GM23338 (cell line): ENCODE results near the gene MTA1. TPM values are rescaled to one million over a fixed set of nuclear protein-coding genes. Genes with fewer than 3 reads are reported as not detected.
A peak's percentile ranks its signal among the peaks of the same experiment; 100 is the strongest.

Experiments used
- ATAC-seq: fragments of 200-7000 bp; cut with Tn5 transposase; 3 replicates; pipeline ENCODE4 v1.9.1; 2020
- DNase-seq: peaks from one replicate; pipeline ENCODE4 v3.0.0-alpha.2; 2015; ENCODE audit warnings: low spot score
- H2AFZ ChIP-seq: fragments of 200-600 bp; sonication (generic); 2 replicates; pipeline ENCODE4 v1.8.0; 2016; ENCODE audit warnings: antibody characterized with exemption, mild to moderate bottlenecking, moderate library complexity
- H3F3A ChIP-seq: fragments of 200-600 bp; sonication (generic); replicated peaks from 2 replicates; pipeline ENCODE4 v1.8.0; 2017; ENCODE audit warnings: antibody characterized with exemption, mixed run types, low read depth
- H3K27ac ChIP-seq: fragments of 200-600 bp; sonication (generic); 2 replicates; pipeline ENCODE4 v1.6.1; 2016; ENCODE audit warnings: low read depth
- H3K27me3 ChIP-seq: fragments of 200-600 bp; sonication (generic); 2 replicates; pipeline ENCODE4 v1.8.0; 2016; ENCODE audit warnings: mild to moderate bottlenecking, mixed run types, moderate library complexity; ENCODE audit not compliant: insufficient read depth
- H3K36me3 ChIP-seq: fragments of 200-600 bp; sonication (generic); 2 replicates; pipeline ENCODE4 v1.8.0; 2016; ENCODE audit warnings: mild to moderate bottlenecking; ENCODE audit not compliant: insufficient read depth
- H3K4me1 ChIP-seq: fragments of 200-600 bp; sonication (generic); 2 replicates; pipeline ENCODE4 v1.8.0; 2016; ENCODE audit warnings: mild to moderate bottlenecking, moderate library complexity; ENCODE audit not compliant: insufficient read depth
- H3K4me2 ChIP-seq: fragments of 200-600 bp; sonication (generic); 2 replicates; pipeline ENCODE4 v1.7.1; 2017; ENCODE audit warnings: mixed run types
- H3K4me3 ChIP-seq: fragments of 200-600 bp; sonication (generic); 2 replicates; pipeline ENCODE4 v1.6.1; 2016; ENCODE audit warnings: mixed run types
- H3K79me2 ChIP-seq: fragments of 200-600 bp; sonication (generic); replicated peaks from 2 replicates; pipeline ENCODE4 v1.8.0; 2017; ENCODE audit warnings: mild to moderate bottlenecking; ENCODE audit not compliant: insufficient read depth
- H3K9me2 ChIP-seq: fragments of 200-600 bp; sonication (generic); 2 replicates; pipeline ENCODE4 v1.8.0; 2017; ENCODE audit not compliant: insufficient read depth
- H4K20me1 ChIP-seq: fragments of 200-600 bp; sonication (generic); replicated peaks from 2 replicates; pipeline ENCODE4 v1.8.0; 2017; ENCODE audit warnings: mild to moderate bottlenecking; ENCODE audit not compliant: insufficient read depth
- H3K27ac Mint-ChIP-seq: 2 replicates; pipeline ENCODE4 v1.8.0; 2020; ENCODE audit warnings: inconsistent platforms, mild to moderate bottlenecking, moderate library complexity, mixed read lengths
- H3K27me3 Mint-ChIP-seq: 3 replicates; pipeline ENCODE4 v1.8.0; 2022; ENCODE audit warnings: low read depth, mild to moderate bottlenecking, moderate library complexity, mixed read lengths, inconsistent platforms; ENCODE audit not compliant: insufficient read depth, poor library complexity
- H3K36me3 Mint-ChIP-seq: 3 replicates; pipeline ENCODE4 v1.8.0; 2021; ENCODE audit warnings: low read depth, mild to moderate bottlenecking, inconsistent platforms, moderate library complexity, mixed read lengths
- H3K4me1 Mint-ChIP-seq: 3 replicates; pipeline ENCODE4 v1.8.0; 2020; ENCODE audit warnings: mild to moderate bottlenecking, inconsistent platforms, mixed read lengths
- H3K4me3 Mint-ChIP-seq: 3 replicates; pipeline ENCODE4 v1.8.0; 2021; ENCODE audit warnings: moderate library complexity, mild to moderate bottlenecking, inconsistent platforms, mixed read lengths
- H3K9me3 Mint-ChIP-seq: 3 replicates; pipeline ENCODE4 v1.8.0; 2020; ENCODE audit warnings: moderate library complexity, mild to moderate bottlenecking, inconsistent platforms, mixed read lengths
- CREB1 ChIP-seq: fragments of 250-450 bp; sonication (Bioruptor Pico); IDR thresholded peaks from 2 replicates; pipeline ENCODE4 v1.5.0; 2020; ENCODE audit warnings: low read depth, mild to moderate bottlenecking, moderate library complexity
- CTCF ChIP-seq, 2 experiments: fragments of 200-600 bp in 1 of 2; sonication (generic) in 1 of 2; conservative IDR thresholded peaks; 2 replicates each; pipeline versions ENCODE4 v1.5.1 to v1.6.1; 2016 to 2017; ENCODE audit warnings: antibody characterized with exemption in 2 of 2, low read depth in 2 of 2, mild to moderate bottlenecking in 2 of 2, moderate library complexity in 1 of 2
- ETS1 ChIP-seq: IDR thresholded peaks from 2 replicates; pipeline ENCODE4 v1.6.1; 2016; ENCODE audit warnings: antibody characterized with exemption
- NANOG ChIP-seq: IDR thresholded peaks from 2 replicates; pipeline ENCODE4 v1.6.1; 2016; ENCODE audit warnings: antibody characterized with exemption, borderline replicate concordance
- POLR2AphosphoS5 ChIP-seq: IDR thresholded peaks from 2 replicates; pipeline ENCODE4 v1.6.1; 2016; ENCODE audit warnings: antibody characterized with exemption, low read depth
- REST ChIP-seq: IDR thresholded peaks from one replicate; pipeline ENCODE4 v1.6.1; 2018; ENCODE audit warnings: antibody characterized with exemption; ENCODE audit not compliant: unreplicated experiment
- ZNF331 ChIP-seq: fragments of 250-450 bp; sonication (Bioruptor Pico); IDR thresholded peaks from 2 replicates; pipeline ENCODE4 v1.5.0; 2020; ENCODE audit warnings: low read depth, mild to moderate bottlenecking, moderate library complexity
- polyA plus RNA-seq: library from polyadenylated mRNA; unstranded; fragments of >200 nt; fragmentation: Nextera tagmentation; extraction: Ambion mirVana; gene quantifications from 2 replicates; pipeline ENCODE4 v1.2.1, GENCODE V29; 2016
- total RNA-seq: library from RNA; depleted of rRNA; stranded (reverse); fragments of >200 nt; shearing (Covaris generic); gene quantifications from 2 replicates; pipeline ENCODE4 v1.2.3, GENCODE V29; 2014

MTA1 gene
- total and polyA plus RNA-seq, 2 experiments from 2014 or later, result 53.3 to 126 TPM

- no peak for TF ChIP-seq ZNF331
- TF ChIP-seq ETS1, result no peak
- 0 out of 2 replicates have a peak, but pooled peaks have one; percentile 4 for TF ChIP-seq POLR2AphosphoS5
- no peak for TF ChIP-seq CREB1 (CRISPR knock-in tag)
- TF ChIP-seq REST, result no peak
- no peak for TF ChIP-seq CTCF (conservative IDR thresholded peaks at IDR 0.05; ENCODE audit: low read depth in 2 of 2)
- no peak for TF ChIP-seq NANOG
- no peak overlapping the region for H3K4me3 ChIP-seq
- ATAC-seq, result no peak
- no peak overlapping the region for H2AFZ ChIP-seq
- H3K4me1 ChIP-seq, result no peaks in the 10 kb centered on the region
- H3K4me2 ChIP-seq, result no peak overlapping the region
- H3K27me3 ChIP-seq, result no peaks in the 10 kb centered on the region
- no peak overlapping the region for H3K27ac Mint-ChIP-seq
- peaks cover 22% of the 10 kb centered on the region for H3K36me3 Mint-ChIP-seq
- no peak overlapping the region for H3K4me3 Mint-ChIP-seq
- no peaks in the 10 kb centered on the region for H3K9me3 Mint-ChIP-seq
- peaks cover 4% of the 10 kb centered on the region for H3K36me3 ChIP-seq
- H3F3A ChIP-seq, result 0 out of 2 replicates have a peak, but pooled peaks cover 3% of the 10 kb centered on the region
- H3K27ac ChIP-seq, result 0 out of 2 replicates have a peak overlapping the region, but pooled peaks have one; percentile 32
- H3K4me1 Mint-ChIP-seq, result peaks cover 3% of the 10 kb centered on the region; the same call in 1 of the 3 replicates
- DNase-seq, result no peak
- H3K79me2 ChIP-seq, result peaks cover 11% of the 10 kb centered on the region; the same call in 1 of the 2 replicates
- peaks cover 11% of the 10 kb centered on the region for H3K27me3 Mint-ChIP-seq
- peaks cover 13% of the 10 kb centered on the region for H4K20me1 ChIP-seq
- H3K9me2 ChIP-seq, result no peaks in the 10 kb centered on the region
These were observed 25.7 kb downstream of the MTA1 start for GRCh38 chr14:105445290-105445689.
